ENCODE data around the gene LRCH1. TPM values are rescaled to one million over a fixed set of nuclear protein-coding genes. Genes with fewer than 3 reads are reported as not detected.
"Not testable (repeated sequence)": the region's sequence is repeated elsewhere in the genome, so short reads cannot be mapped to it uniquely, and the experiment has no call there.

Gene LRCH1, protein sequence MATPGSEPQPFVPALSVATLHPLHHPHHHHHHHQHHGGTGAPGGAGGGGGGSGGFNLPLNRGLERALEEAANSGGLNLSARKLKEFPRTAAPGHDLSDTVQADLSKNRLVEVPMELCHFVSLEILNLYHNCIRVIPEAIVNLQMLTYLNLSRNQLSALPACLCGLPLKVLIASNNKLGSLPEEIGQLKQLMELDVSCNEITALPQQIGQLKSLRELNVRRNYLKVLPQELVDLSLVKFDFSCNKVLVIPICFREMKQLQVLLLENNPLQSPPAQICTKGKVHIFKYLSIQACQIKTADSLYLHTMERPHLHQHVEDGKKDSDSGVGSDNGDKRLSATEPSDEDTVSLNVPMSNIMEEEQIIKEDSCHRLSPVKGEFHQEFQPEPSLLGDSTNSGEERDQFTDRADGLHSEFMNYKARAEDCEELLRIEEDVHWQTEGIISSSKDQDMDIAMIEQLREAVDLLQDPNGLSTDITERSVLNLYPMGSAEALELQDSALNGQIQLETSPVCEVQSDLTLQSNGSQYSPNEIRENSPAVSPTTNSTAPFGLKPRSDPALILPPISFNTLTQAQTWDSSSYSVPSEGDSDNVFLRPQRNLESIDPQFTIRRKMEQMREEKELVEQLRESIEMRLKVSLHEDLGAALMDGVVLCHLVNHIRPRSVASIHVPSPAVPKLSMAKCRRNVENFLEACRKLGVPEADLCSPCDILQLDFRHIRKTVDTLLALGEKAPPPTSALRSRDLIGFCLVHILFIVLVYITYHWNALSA
- total RNA-seq (2014; rRNA removed; shearing (Covaris generic)) = 3.2 and 6.2 TPM in 2 replicates

GRCh38 chr13:46552889-46553520 is at the start of gene LRCH1:
LRCH1 (plus strand) TSS chr13:46553170; CDS start chr13:46553397, 227 bp downstream.
- DNase-seq = peak; percentile 93

GRCh38 chr13:46504036-46504435 is 48.9 kb upstream of the LRCH1 start:
- Histone ChIP-seq H3K36me3 (replicated peaks; ENCODE audit: control insufficient read depth, insufficient read depth, low read length) (no peaks in the 10 kb centered on the region), H3K4me3 (ENCODE audit: insufficient read depth, low read depth, low read length) (no peak overlapping the region), H3K27me3 (ENCODE audit: control insufficient read depth, insufficient read depth, low read length) (no peaks in the 10 kb centered on the region)
- no peak for DNase-seq

More at GRCh38 chr13:46552889-46553520, at the start of gene LRCH1:
- Histone ChIP-seq H3K4me3 (ENCODE audit: insufficient read depth, low read depth, low read length) (peak within 1 kb of the TSS; percentile 90), H3K36me3 (replicated peaks; ENCODE audit: control insufficient read depth, insufficient read depth, low read length) (no peaks in the 10 kb centered on the region), H3K27me3 (ENCODE audit: control insufficient read depth, insufficient read depth, low read length) (peaks cover 5% of the 10 kb centered on the region; the same call in 1 of the 2 replicates)

DNA sequence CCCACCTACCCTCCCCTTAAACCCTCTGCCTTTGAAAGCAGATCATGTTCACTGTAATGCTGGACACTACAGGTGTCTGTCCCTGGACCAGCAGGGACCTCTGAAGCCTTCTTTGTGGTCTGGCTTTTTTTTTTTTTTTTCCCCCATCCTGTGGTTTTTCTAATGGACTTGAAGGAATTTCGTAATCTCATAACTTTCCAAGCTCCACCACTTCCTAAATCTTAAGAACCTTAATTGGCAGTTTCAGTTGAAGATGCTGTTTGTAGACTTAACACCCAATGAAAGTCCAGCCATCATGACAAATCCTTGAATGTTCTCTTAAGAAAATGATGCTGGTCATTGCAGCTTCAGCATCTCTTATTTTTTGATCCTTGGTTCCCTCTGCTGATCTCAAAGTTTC is 45.0 kb upstream of the LRCH1 start:
- Histone ChIP-seq H3K27me3 (ENCODE audit: control insufficient read depth, insufficient read depth, low read length) (no peaks in the 10 kb centered on the region), H3K36me3 (replicated peaks; ENCODE audit: control insufficient read depth, insufficient read depth, low read length) (no peaks in the 10 kb centered on the region)
- no peak for DNase-seq

DNA sequence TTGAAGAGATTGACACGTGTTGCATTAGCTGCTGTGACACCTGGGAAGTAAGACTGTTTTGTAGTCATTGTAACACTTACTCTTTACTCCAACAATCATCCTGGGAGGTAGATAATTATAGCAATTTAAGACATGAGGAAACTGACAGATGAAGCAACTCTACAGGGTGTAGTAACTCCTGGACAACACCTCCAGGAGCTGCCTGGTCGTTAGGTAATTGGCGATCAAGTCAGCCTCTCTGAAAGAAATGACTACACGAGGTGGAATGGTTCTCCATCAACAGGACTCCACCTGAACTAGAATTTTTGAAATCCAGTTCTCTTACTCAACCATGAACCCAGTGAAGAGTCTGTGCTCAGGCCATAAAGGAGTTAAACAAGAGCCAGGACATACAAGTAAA is 43.0 kb upstream of the LRCH1 start:
- no peaks in the 10 kb centered on the region for H3K27me3 ChIP-seq (ENCODE audit: control insufficient read depth, insufficient read depth, low read length)
- DNase-seq = no peak
- H3K36me3 ChIP-seq (replicated peaks; ENCODE audit: control insufficient read depth, insufficient read depth, low read length) = no peaks in the 10 kb centered on the region
- H3K4me3 ChIP-seq (ENCODE audit: insufficient read depth, low read depth, low read length) = no peak overlapping the region

More for the DNA sequence above, 45.0 kb upstream of the LRCH1 start:
- no peak overlapping the region for H3K4me3 ChIP-seq (ENCODE audit: insufficient read depth, low read depth, low read length)

DNA sequence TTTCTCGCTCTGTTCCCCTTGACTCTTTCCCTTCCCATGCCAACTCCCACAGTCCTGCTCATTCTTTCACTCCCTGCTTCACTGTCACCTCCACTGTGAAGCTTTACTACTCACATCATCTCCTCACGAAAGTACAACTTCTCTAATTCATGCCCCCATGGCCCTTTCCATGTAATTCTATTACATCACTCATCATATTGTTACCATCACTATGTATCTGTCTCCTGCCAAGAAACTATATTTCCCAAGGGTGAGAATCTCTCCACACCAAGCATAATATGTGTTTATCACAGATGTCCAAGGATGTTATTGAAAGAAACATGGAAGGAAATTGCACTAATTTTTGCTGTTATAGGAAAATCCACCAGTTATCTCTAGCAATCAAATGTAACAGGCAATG is 37.2 kb upstream of the LRCH1 start:
- no peak overlapping the region for H3K4me3 ChIP-seq (ENCODE audit: insufficient read depth, low read depth, low read length)
- H3K27me3 ChIP-seq (ENCODE audit: control insufficient read depth, insufficient read depth, low read length) = no peaks in the 10 kb centered on the region
- DNase-seq = no peak
- no peaks in the 10 kb centered on the region for H3K36me3 ChIP-seq (replicated peaks; ENCODE audit: control insufficient read depth, insufficient read depth, low read length)

GRCh38 chr13:46516599-46517338 is 36.2 kb upstream of the LRCH1 start:
- H3K36me3 ChIP-seq (replicated peaks; ENCODE audit: control insufficient read depth, insufficient read depth, low read length) = no peaks in the 10 kb centered on the region
- H3K4me3 ChIP-seq (ENCODE audit: insufficient read depth, low read depth, low read length) = no peak overlapping the region
- H3K27me3 ChIP-seq (ENCODE audit: control insufficient read depth, insufficient read depth, low read length) = no peaks in the 10 kb centered on the region
- no peak for DNase-seq

- DNase-seq; H3K4me3 ChIP-seq (ENCODE audit: insufficient read depth, low read depth, low read length); H3K27me3 ChIP-seq (ENCODE audit: control insufficient read depth, insufficient read depth, low read length); H3K36me3 ChIP-seq (replicated peaks; ENCODE audit: control insufficient read depth, insufficient read depth, low read length): not testable (repeated sequence)
These were observed 35.2 kb upstream of the LRCH1 start for GRCh38 chr13:46517748-46518147.

DNA sequence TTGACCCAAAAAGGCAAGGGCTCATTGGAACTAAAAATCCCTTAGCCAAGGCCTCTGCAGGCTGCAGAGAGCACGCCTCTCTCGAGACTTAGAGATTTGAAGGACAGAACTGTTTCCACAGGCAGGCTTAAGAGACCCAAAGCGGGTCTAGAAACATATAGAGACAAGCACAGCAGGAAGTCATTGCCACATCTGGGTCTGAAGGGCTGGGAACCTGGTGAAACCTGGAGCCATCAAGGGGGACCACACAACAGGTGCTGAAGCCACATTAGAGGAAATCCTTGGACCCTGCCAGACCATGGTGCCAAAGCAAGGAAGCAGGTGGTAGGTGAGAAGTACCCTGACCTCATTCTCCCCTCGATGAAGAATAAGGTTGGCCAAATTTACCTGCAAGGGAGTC is 33.8 kb upstream of the LRCH1 start:
- no peak for DNase-seq
- no peaks in the 10 kb centered on the region for H3K27me3 ChIP-seq (ENCODE audit: control insufficient read depth, insufficient read depth, low read length)
- H3K36me3 ChIP-seq (replicated peaks; ENCODE audit: control insufficient read depth, insufficient read depth, low read length) = no peaks in the 10 kb centered on the region
- H3K4me3 ChIP-seq (ENCODE audit: insufficient read depth, low read depth, low read length) = no peak overlapping the region

- H3K4me3 ChIP-seq (ENCODE audit: insufficient read depth, low read depth, low read length) = no peak overlapping the region
- H3K36me3 ChIP-seq (replicated peaks; ENCODE audit: control insufficient read depth, insufficient read depth, low read length) = no peaks in the 10 kb centered on the region
- DNase-seq = no peak
- no peaks in the 10 kb centered on the region for H3K27me3 ChIP-seq (ENCODE audit: control insufficient read depth, insufficient read depth, low read length)
These were observed 32.8 kb upstream of the LRCH1 start for GRCh38 chr13:46520166-46520565.

DNA sequence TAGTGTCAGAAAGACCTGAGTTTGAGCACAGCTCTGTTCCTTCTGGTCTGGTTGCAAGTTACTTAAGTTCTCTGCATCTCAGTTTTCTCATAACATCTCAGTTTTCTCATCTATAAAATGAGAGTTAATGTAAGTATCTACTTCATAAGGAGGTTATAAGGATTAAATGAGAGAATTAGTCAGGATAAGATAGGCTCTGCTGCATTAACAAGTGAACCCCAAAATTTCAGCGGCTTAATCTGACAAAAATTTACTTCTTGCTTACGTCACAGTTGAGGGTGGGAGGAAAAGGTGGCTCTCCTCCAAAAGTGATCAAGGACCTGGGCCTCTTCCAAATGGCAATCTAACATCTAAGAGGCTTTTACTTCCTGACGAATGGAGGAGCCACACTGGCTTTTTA is 31.5 kb upstream of the LRCH1 start:
- Histone ChIP-seq H3K27me3 (ENCODE audit: control insufficient read depth, insufficient read depth, low read length) (no peaks in the 10 kb centered on the region), H3K36me3 (replicated peaks; ENCODE audit: control insufficient read depth, insufficient read depth, low read length) (no peaks in the 10 kb centered on the region), H3K4me3 (ENCODE audit: insufficient read depth, low read depth, low read length) (no peak overlapping the region)
- DNase-seq = no peak

DNA sequence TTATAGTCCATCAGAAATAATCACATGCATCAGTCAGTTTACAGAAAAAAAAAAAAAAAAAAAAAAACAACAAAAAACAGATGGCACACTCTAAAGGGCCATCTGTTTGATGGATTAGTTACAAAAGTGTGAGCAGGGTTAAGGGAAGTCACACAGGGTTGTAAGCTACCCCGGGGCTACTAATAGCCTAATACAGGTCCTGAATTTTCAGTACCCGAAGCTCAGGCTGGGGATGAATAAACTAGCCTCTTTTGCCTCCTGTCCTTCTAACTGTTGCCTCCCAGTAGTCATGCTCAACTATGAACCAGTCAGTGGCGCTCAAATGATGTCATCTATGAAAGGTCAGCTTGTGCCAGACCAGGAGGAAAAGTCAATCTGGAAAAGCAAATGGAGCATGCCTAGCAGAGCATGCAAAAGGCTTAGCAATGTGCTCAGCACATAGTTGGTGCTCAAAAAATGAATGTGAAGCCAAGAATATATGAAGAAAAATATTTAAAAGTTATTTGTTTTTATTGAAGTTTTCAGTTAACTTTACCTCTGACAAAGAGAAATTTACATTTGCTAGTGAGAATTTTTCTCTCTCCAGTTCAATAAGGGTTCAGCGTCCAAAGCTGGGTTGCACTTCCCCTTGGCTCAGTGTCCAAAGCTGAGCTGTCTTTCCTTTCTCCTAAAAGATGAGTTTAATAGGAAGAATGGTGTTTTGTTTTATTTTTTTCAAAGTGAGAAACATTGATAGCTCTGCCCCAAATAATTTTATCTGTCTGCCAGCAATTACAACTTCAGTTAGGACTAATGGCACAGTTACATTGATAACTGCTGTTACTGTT is 30.8 kb upstream of the LRCH1 start:
- H3K36me3 ChIP-seq (replicated peaks; ENCODE audit: control insufficient read depth, insufficient read depth, low read length) = no peaks in the 10 kb centered on the region
- no peak overlapping the region for H3K4me3 ChIP-seq (ENCODE audit: insufficient read depth, low read depth, low read length)
- no peak for DNase-seq
- H3K27me3 ChIP-seq (ENCODE audit: control insufficient read depth, insufficient read depth, low read length) = no peaks in the 10 kb centered on the region

GRCh38 chr13:46522748-46523030 is 30.3 kb upstream of the LRCH1 start:
- Histone ChIP-seq H3K27me3 (ENCODE audit: control insufficient read depth, insufficient read depth, low read length) (no peaks in the 10 kb centered on the region), H3K4me3 (ENCODE audit: insufficient read depth, low read depth, low read length) (no peak overlapping the region), H3K36me3 (replicated peaks; ENCODE audit: control insufficient read depth, insufficient read depth, low read length) (no peaks in the 10 kb centered on the region)
- DNase-seq = no peak

- no peak for DNase-seq
- no peaks in the 10 kb centered on the region for H3K36me3 ChIP-seq (replicated peaks; ENCODE audit: control insufficient read depth, insufficient read depth, low read length)
- no peaks in the 10 kb centered on the region for H3K27me3 ChIP-seq (ENCODE audit: control insufficient read depth, insufficient read depth, low read length)
- no peak overlapping the region for H3K4me3 ChIP-seq (ENCODE audit: insufficient read depth, low read depth, low read length)
These were observed 28.8 kb upstream of the LRCH1 start for GRCh38 chr13:46523972-46524752.

Data from H7 (cell line).